T-cell (primary cell): ENCODE results near the gene CCDC136. TPM values are rescaled to one million over a fixed set of nuclear protein-coding genes. Genes with fewer than 3 reads are reported as not detected.

Source experiments
- ATAC-seq, 4 experiments: fragments of 200-7000 bp in 3 of 4; fragments of 150-1000 bp in 1 of 4; cut with Tn5 transposase; replicated peaks in 1 of 4; 1 replicate in 3 of 4; 2 replicates in 1 of 4; pipeline ENCODE4 v1.10.0; 2021; ENCODE audit warnings: moderate library complexity in 3 of 4, mild to moderate bottlenecking in 2 of 4, moderate number of reproducible peaks in 1 of 4
- CTCF ChIA-PET, 2 donors: fragments of 300-600 bp; sonication (Branson Sonifier 250); formaldehyde crosslinking; loops; one replicate each; lab custom pipeline; 2022; ENCODE audit warnings: antibody characterized with exemption in 2 of 2; lab: Charles Lee
- POLR2A ChIA-PET, 2 donors: fragments of 300-600 bp; sonication (Branson Sonifier 250); formaldehyde crosslinking; loops; one replicate each; lab custom pipeline; 2022; ENCODE audit warnings: antibody characterized with exemption in 2 of 2; lab: Charles Lee
- DNase-seq, 35 experiments: peaks; one replicate each; pipeline versions ENCODE4 v3.0.0 to v3.0.0-alpha.2; 2013 to 2023
- H3K27ac ChIP-seq: one replicate; pipeline ENCODE4 v1.5.1; 2013; ENCODE audit warnings: low read length
- H3K27me3 ChIP-seq, 2 experiments: replicated peaks in 1 of 2; 1 replicate in 1 of 2; 2 replicates in 1 of 2; pipeline versions ENCODE4 v1.6.1 to v1.7.0; 2013; ENCODE audit warnings: low read length in 1 of 2, mixed read lengths in 1 of 2; ENCODE audit not compliant: control insufficient read depth in 2 of 2, insufficient read depth in 2 of 2; ENCODE audit errors: extremely low read depth in 1 of 2
- H3K36me3 ChIP-seq, 2 donors: 1 replicate in 1 of 2; 2 replicates in 1 of 2; pipeline versions ENCODE4 v1.6.1 to v1.7.0; 2013; ENCODE audit warnings: low read length in 1 of 2; ENCODE audit not compliant: control insufficient read depth in 2 of 2, insufficient read depth in 1 of 2; ENCODE audit errors: extremely low read depth in 1 of 2
- H3K4me1 ChIP-seq, 2 experiments: 1 replicate in 1 of 2; 2 replicates in 1 of 2; pipeline versions ENCODE4 v1.6.1 to v1.7.0; 2013; ENCODE audit warnings: low read length in 2 of 2, mixed read lengths in 1 of 2; ENCODE audit not compliant: insufficient read depth in 2 of 2, control insufficient read depth in 1 of 2; ENCODE audit errors: extremely low read depth in 1 of 2
- H3K4me3 ChIP-seq, 2 donors: 1 replicate in 1 of 2; 2 replicates in 1 of 2; pipeline versions ENCODE4 v1.5.1 to v1.7.0; 2013; ENCODE audit warnings: mild to moderate bottlenecking in 2 of 2, low read length in 1 of 2, moderate library complexity in 1 of 2; ENCODE audit not compliant: control insufficient read depth in 1 of 2; ENCODE audit errors: extremely low read depth in 1 of 2
- H3K9me3 ChIP-seq: 2 replicates; pipeline ENCODE4 v1.7.0; 2013
- H3K27ac Mint-ChIP-seq, 2 donors: one replicate each; pipeline ENCODE4 v1.8.0; 2020 to 2021; ENCODE audit warnings: mild to moderate bottlenecking in 2 of 2, mixed read lengths in 2 of 2
- H3K27me3 Mint-ChIP-seq, 2 donors: one replicate each; pipeline ENCODE4 v1.8.0; 2021 to 2022; ENCODE audit warnings: mixed read lengths in 2 of 2
- H3K36me3 Mint-ChIP-seq: one replicate; pipeline ENCODE4 v1.8.0; 2021; ENCODE audit warnings: mixed read lengths
- H3K4me1 Mint-ChIP-seq, 3 donors: one replicate each; pipeline ENCODE4 v1.8.0; 2020 to 2022; ENCODE audit warnings: mixed read lengths in 3 of 3, mild to moderate bottlenecking in 1 of 3
- H3K4me3 Mint-ChIP-seq, 3 donors: one replicate each; pipeline ENCODE4 v1.8.0; 2020 to 2022; ENCODE audit warnings: mild to moderate bottlenecking in 3 of 3, mixed read lengths in 3 of 3, moderate library complexity in 3 of 3
- H3K9me3 Mint-ChIP-seq, 3 donors: one replicate each; pipeline ENCODE4 v1.8.0; 2020 to 2022; ENCODE audit warnings: mixed read lengths in 3 of 3
- WGBS: methylation state at CpG from one replicate; pipeline ENCODE4 v1.1.5; 2013; ENCODE audit warnings: missing lambda C conversion rate; ENCODE audit not compliant: insufficient coverage; 5-methylcytosine and 5-hydroxymethylcytosine counted together
- total RNA-seq, 35 experiments: library from RNA in 6 of 35; stranded (reverse) in 6 of 35; fragments of 120-200 nt in 1 of 35; gene quantifications; one replicate each; pipeline versions ENCODE4 v1.2.1 to v1.2.4 and lab custom pipeline; 2013 to 2026

Gene CCDC136
- total RNA-seq, 5 donors from 2014 or later (not counting 1 experiment from before 2014, with no cell fraction given) = 7.6 to 15.7 (median 14.6) TPM

DNA sequence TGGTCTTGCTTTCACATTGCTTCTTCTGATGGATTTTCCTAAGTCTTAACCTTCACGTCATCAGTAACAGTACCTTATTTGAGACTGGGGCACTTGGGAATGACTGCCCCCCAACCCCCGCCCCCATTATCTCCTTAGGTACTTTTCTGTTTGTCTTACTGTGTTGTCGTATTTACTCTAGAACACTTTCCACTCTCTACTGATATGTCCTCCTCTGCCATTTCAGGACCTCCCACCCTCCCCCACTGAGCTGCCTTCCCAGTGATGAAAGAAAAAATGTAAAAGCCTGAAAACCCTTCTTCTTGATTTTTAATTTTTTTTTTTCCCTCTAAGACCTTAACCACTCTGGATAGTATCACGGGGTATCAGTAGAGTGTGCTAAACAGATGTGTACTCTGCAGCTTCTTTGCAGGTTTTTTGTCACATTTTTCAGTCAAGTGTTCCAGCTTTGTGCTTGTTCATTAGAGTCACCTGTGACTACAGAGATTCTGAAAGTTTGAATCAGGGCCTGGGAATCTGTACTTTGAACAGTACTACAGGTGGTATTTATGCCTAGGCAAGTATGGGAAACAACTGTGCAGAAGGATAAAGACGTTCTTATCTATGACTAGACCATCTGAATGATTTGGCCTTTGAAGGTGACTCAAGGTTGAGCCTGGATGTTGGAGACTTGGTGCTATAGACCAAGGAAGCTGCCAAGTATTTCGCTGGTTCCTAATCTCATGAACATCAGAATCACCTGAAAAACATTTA is 44.3 kb upstream of the CCDC136 start:
- H3K4me3 ChIP-seq = no peak overlapping the region
- no peak for DNase-seq
- 95% methylated on average over 3 of the region's 6 CpGs for WGBS
- H3K4me1 ChIP-seq = peaks cover 0 to 3% of the 10 kb centered on the region in 2 experiments
- no peaks in the 10 kb centered on the region for H3K9me3 ChIP-seq
- peaks cover 3 to 43% of the 10 kb centered on the region in 2 donors for H3K36me3 ChIP-seq
- H3K27me3 ChIP-seq = no peaks in the 10 kb centered on the region
- Mint-ChIP-seq H3K4me3 (no peak overlapping the region), H3K27me3 (no peaks in the 10 kb centered on the region), H3K36me3 (peaks cover 20% of the 10 kb centered on the region), H3K27ac (no peak overlapping the region), H3K4me1 (peaks cover 21 to 33% (median 24%) of the 10 kb centered on the region in 3 donors), H3K9me3 (no peaks in the 10 kb centered on the region)
- CTCF ChIA-PET = interaction anchor here in 1 of 2 donors (0.5 to 1.1 kb wide), 2 partner anchors 23 to 1257 kb away, joined by 3 to 5 read pairs; no protein-coding TSS in a partner anchor
- ATAC-seq = no peak
- H3K27ac ChIP-seq = no peak overlapping the region
- POLR2A ChIA-PET = no interaction called here

DNA sequence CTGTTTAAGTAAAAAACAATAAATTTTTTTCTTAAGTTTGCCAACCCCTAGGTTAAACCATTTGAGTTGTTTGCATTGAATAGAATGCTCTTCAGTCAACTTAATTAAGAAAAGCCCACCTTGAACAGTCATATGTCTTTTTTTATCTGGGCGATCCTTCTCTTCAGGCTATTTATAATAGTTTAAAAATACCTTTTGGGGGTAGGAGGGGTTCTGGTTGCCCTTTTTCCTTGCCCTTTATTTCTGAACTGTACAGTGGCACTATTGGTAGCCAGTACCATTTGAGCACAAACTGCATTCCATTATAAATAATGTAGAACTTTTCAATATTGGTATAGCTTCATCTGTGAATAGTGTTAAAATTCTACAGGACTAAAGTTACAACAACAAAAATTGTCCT is 39.5 kb upstream of the CCDC136 start:
- H3K9me3 ChIP-seq = no peaks in the 10 kb centered on the region
- no peak for ATAC-seq
- no peaks in the 10 kb centered on the region for H3K4me1 ChIP-seq
- no peak overlapping the region for H3K27ac ChIP-seq
- H3K4me3 ChIP-seq = no peak overlapping the region
- H3K36me3 ChIP-seq = peaks cover 7 to 64% of the 10 kb centered on the region in 2 donors
- no CpG with 5 or more reads among the region's 1 CpG for WGBS
- Mint-ChIP-seq H3K36me3 (peaks cover 40% of the 10 kb centered on the region), H3K4me3 (no peak overlapping the region), H3K4me1 (peaks cover 6 to 9% (median 8%) of the 10 kb centered on the region in 3 donors), H3K27me3 (no peaks in the 10 kb centered on the region), H3K27ac (no peak overlapping the region), H3K9me3 (no peaks in the 10 kb centered on the region)
- POLR2A ChIA-PET = interaction anchor here in 1 of 2 donors (0.5 kb wide), 1 partner anchor 14 kb away, joined by 3 read pairs; no protein-coding TSS in a partner anchor
- CTCF ChIA-PET = no interaction called here
- H3K27me3 ChIP-seq = no peaks in the 10 kb centered on the region
- no peak for DNase-seq

DNA sequence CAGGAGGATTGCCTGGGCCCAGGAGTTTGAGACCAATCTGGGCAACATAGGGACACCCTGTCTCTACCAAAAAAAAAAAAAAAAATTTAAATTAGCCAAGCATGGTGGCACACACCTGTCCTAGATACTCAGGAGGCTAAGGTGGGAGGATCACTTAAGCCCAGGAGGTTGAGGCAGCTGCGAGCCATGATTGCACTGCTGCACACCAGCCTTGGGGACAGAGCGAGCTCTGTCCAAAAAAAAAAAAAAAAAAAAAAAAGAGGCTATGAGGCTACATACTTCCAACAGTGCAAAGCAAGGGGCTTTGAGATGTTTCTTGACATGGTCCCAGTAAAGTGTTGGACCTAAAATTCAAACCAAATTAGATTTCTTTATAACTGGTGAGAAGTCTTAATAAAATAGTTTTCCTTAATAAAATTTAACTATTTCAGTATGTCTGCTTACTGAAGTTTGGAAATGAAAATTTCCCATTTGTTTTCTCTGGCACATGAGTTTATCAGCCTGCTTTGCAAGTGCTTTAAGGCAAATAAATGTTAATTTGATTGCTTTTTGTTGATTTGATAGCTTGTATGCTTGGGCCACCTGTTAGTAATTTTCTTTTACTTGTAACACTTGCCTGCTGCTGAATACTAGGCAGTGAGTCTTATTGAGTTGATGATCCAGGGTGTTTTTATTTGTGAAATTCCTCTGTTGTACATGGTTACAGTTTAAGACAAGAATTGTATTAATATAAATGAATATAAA is 36.5 kb upstream of the CCDC136 start:
- no peaks in the 10 kb centered on the region for H3K4me1 ChIP-seq
- 100% methylated on average over 1 of the region's 2 CpGs for WGBS
- POLR2A ChIA-PET = interaction anchor here in 1 of 2 donors (2.0 kb wide), 1 partner anchor 15 kb away, joined by 9 read pairs; no protein-coding TSS in a partner anchor
- Mint-ChIP-seq H3K27me3 (no peaks in the 10 kb centered on the region), H3K4me1 (peaks cover 0 to 3% (median 1%) of the 10 kb centered on the region in 3 donors), H3K9me3 (no peaks in the 10 kb centered on the region), H3K36me3 (peaks cover 34% of the 10 kb centered on the region), H3K27ac (no peak overlapping the region), H3K4me3 (no peak overlapping the region)
- DNase-seq (no peak), ATAC-seq (no peak)
- CTCF ChIA-PET = interaction anchor here (0.5 to 1.1 kb wide), 2 partner anchors 125 to 278 kb away, joined by 3 to 5 read pairs; no protein-coding TSS in a partner anchor
- no peak overlapping the region for H3K27ac ChIP-seq
- no peak overlapping the region for H3K4me3 ChIP-seq
- peaks cover 4 to 63% of the 10 kb centered on the region in 2 donors for H3K36me3 ChIP-seq
- no peaks in the 10 kb centered on the region for H3K27me3 ChIP-seq
- H3K9me3 ChIP-seq = no peaks in the 10 kb centered on the region

DNA sequence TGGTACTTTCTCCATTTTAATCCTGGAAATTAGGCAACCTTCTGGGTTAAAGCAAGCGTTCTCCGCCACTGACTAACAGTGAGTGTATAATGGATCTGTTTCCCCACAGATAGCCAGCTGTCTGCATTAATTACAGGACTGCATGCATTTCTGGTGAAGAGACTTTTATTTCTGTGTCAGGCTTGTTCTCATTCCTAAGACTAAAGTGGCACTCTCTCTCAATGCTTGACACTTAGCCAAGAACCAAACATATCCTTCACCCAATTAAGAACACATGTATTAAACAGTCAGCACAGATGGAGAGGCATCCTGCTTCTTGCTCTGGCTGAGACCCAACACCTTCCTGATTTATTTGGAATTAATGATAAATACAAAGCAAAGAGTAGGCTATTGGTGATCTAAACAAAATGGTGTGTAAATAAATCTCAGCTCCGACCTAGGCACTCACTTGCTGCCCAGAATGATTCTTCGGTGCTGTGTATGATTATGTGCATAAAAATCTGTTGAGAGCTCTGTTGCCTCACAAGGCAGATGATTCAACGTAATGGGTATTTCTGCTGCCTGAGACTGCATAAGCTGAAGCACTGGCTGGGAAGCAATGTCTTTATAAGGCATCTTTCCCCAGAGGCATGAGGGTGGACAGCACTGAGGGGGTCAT is 35.8 kb upstream of the CCDC136 start:
- Histone ChIP-seq H3K9me3 (no peaks in the 10 kb centered on the region), H3K36me3 (peaks cover 4 to 61% of the 10 kb centered on the region in 2 donors), H3K4me1 (no peaks in the 10 kb centered on the region), H3K27me3 (no peaks in the 10 kb centered on the region), H3K27ac (no peak overlapping the region), H3K4me3 (no peak overlapping the region)
- WGBS = 100% methylated on average over 1 of the region's 5 CpGs
- H3K36me3 Mint-ChIP-seq = peaks cover 32% of the 10 kb centered on the region
- no peak for DNase-seq
- H3K27ac Mint-ChIP-seq = no peak overlapping the region
- POLR2A ChIA-PET = no interaction called here
- CTCF ChIA-PET = interaction anchor here in 1 of 2 donors (0.5 kb wide), 1 partner anchor 12 kb away, joined by 5 read pairs; no protein-coding TSS in a partner anchor
- no peak overlapping the region for H3K4me3 Mint-ChIP-seq
- H3K4me1 Mint-ChIP-seq = peaks cover 0 to 3% (median 1%) of the 10 kb centered on the region in 3 donors
- no peaks in the 10 kb centered on the region for H3K27me3 Mint-ChIP-seq
- no peak for ATAC-seq
- H3K9me3 Mint-ChIP-seq = no peaks in the 10 kb centered on the region

DNA sequence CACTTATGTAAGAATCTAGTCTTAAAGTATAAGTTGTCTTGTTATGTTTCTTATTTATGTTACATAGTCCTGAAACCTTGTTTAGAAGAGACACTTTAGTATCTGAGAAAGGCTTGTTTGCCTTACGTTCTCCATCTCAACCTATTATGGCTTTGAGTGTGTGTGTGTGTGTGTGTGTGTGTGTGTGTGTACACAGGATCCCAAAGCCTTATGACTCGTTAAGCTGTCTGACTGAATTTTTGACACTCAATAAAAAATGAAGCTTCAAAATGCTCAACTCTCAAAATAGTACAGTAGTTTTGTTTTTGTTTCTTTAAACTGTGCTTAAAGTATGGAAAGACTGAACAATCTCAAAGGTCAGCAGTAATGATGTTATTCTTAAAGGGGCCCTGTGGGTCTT is 34.6 kb upstream of the CCDC136 start:
- CTCF ChIA-PET = interaction anchor here in 1 of 2 donors (0.6 kb wide), 1 partner anchor 29 kb away, joined by 3 read pairs; no protein-coding TSS in a partner anchor
- no peaks in the 10 kb centered on the region for H3K9me3 Mint-ChIP-seq
- Histone ChIP-seq H3K27ac (no peak overlapping the region), H3K9me3 (no peaks in the 10 kb centered on the region), H3K4me1 (no peaks in the 10 kb centered on the region), H3K4me3 (no peak overlapping the region), H3K27me3 (no peaks in the 10 kb centered on the region), H3K36me3 (peaks cover 4 to 60% of the 10 kb centered on the region in 2 donors)
- H3K36me3 Mint-ChIP-seq = peaks cover 41% of the 10 kb centered on the region
- no peaks in the 10 kb centered on the region for H3K27me3 Mint-ChIP-seq
- no peak overlapping the region for H3K27ac Mint-ChIP-seq
- H3K4me1 Mint-ChIP-seq = peaks cover 0 to 3% (median 1%) of the 10 kb centered on the region in 3 donors
- POLR2A ChIA-PET = interaction anchor here (0.7 to 1.0 kb wide), 2 partner anchors 17 to 297 kb away, joined by 3 to 4 read pairs; no protein-coding TSS in a partner anchor
- no peak overlapping the region for H3K4me3 Mint-ChIP-seq
- DNase-seq (no peak), ATAC-seq (no peak)
- WGBS = no CpG with 5 or more reads among the region's 2 CpGs

DNA sequence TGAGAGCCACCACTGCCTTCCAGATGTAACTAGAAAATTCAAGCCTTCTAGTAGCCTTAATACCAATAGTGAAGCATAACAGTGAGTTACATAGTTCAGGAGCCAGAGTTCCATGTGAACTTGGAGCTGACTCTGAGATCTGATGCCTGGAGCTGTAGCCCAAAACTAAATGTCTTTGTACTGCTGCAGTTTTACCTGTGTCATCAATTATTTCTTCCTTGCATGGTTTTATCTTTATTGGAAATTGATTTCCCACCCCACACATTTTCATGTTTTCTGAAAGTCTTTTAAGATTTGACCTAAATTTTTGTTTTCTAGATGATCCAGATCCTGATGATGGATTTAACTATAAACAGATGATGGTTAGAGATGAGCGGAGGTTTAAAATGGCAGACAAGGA is 33.2 kb upstream of the CCDC136 start:
- CTCF ChIA-PET = no interaction called here
- peaks cover 4 to 64% of the 10 kb centered on the region in 2 donors for H3K36me3 ChIP-seq
- no peaks in the 10 kb centered on the region for H3K4me1 ChIP-seq
- peaks cover 39% of the 10 kb centered on the region for H3K36me3 Mint-ChIP-seq
- no peaks in the 10 kb centered on the region for H3K9me3 Mint-ChIP-seq
- no peaks in the 10 kb centered on the region for H3K27me3 ChIP-seq
- no peak overlapping the region for H3K4me3 Mint-ChIP-seq
- H3K27ac ChIP-seq = no peak overlapping the region
- DNase-seq (no peak), ATAC-seq (no peak)
- H3K27ac Mint-ChIP-seq = no peak overlapping the region
- no peaks in the 10 kb centered on the region for H3K27me3 Mint-ChIP-seq
- WGBS = 92% methylated on average over 1 of the region's 1 CpG
- no peak overlapping the region for H3K4me3 ChIP-seq
- H3K4me1 Mint-ChIP-seq = peaks cover 0 to 1% (median 0%) of the 10 kb centered on the region in 3 donors
- POLR2A ChIA-PET = interaction anchor here in 1 of 2 donors (1.2 kb wide), 1 partner anchor 19 kb away, joined by 5 read pairs; no protein-coding TSS in a partner anchor
- H3K9me3 ChIP-seq = no peaks in the 10 kb centered on the region
